Suprapubic skin (tissue), 4 donors: ENCODE results near the gene KCNC2.

ENCODE experiments used
- CTCF ChIP-seq, 2 donors: fragments of 200-600 bp in 1 of 2; fragments of 450-650 bp in 1 of 2; sonication (generic) in 1 of 2; IDR thresholded peaks; one replicate each; pipeline ENCODE4 v1.5.1; 2016 to 2019; ENCODE audit warnings: antibody characterized with exemption in 2 of 2, mild to moderate bottlenecking in 1 of 2, moderate library complexity in 1 of 2
- POLR2A ChIP-seq, 2 donors: fragments of 450-650 bp; IDR thresholded peaks; one replicate each; pipeline ENCODE4 v1.6.1; 2017; ENCODE audit warnings: antibody characterized with exemption in 2 of 2, mild to moderate bottlenecking in 2 of 2, moderate library complexity in 2 of 2
- POLR2AphosphoS5 ChIP-seq, 3 donors: sonication (generic); formaldehyde crosslinking; IDR thresholded peaks; one replicate each; pipeline ENCODE4 v1.6.1; 2017; ENCODE audit warnings: antibody characterized with exemption in 3 of 3

- no peak for TF ChIP-seq POLR2A (IDR thresholded peaks at IDR 0.05)
- no peak for TF ChIP-seq CTCF (IDR thresholded peaks at IDR 0.05)
- no peak for TF ChIP-seq POLR2AphosphoS5 (IDR thresholded peaks at IDR 0.05)
These were observed 70.4 kb downstream of the KCNC2 start for GRCh38 chr12:75139196-75139595.
